Ascending aorta (tissue), 2 donors: ENCODE data around the gene LRP10. TPM values are rescaled to one million over a fixed set of nuclear protein-coding genes. Genes with fewer than 3 reads are reported as not detected.

Experiments
- DNase-seq, 2 donors: peaks; one replicate each; pipeline ENCODE4 v3.0.0-alpha.2; 2019; ENCODE audit warnings: low spot score in 2 of 2
- H3K27ac ChIP-seq, 2 donors: fragments of 200-600 bp; sonication (generic); one replicate each; pipeline ENCODE4 v1.5.1; 2016 to 2017; ENCODE audit warnings: mild to moderate bottlenecking in 1 of 2
- H3K27me3 ChIP-seq: fragments of 200-600 bp; sonication (generic); one replicate; pipeline ENCODE4 v1.5.1; 2017
- H3K36me3 ChIP-seq, 2 donors: fragments of 200-600 bp; sonication (generic); one replicate each; pipeline ENCODE4 v1.5.1; 2016
- H3K4me1 ChIP-seq, 2 donors: fragments of 200-600 bp; sonication (generic); one replicate each; pipeline ENCODE4 v1.5.1; 2016 to 2017; ENCODE audit warnings: mild to moderate bottlenecking in 1 of 2
- H3K4me3 ChIP-seq, 2 donors: fragments of 200-600 bp; sonication (generic); one replicate each; pipeline ENCODE4 v1.5.1; 2016 to 2017; ENCODE audit warnings: mild to moderate bottlenecking in 1 of 2
- H3K9me3 ChIP-seq, 2 donors: fragments of 200-600 bp; sonication (generic); one replicate each; pipeline ENCODE4 v1.5.1; 2016
- CTCF ChIP-seq, 3 experiments: fragments of 200-600 bp in 2 of 3; fragments of 450-650 bp in 1 of 3; sonication (generic) in 2 of 3; IDR thresholded peaks; one replicate each; pipeline ENCODE4 v1.5.1; 2016 to 2019; ENCODE audit warnings: antibody characterized with exemption in 3 of 3, mild to moderate bottlenecking in 1 of 3, moderate library complexity in 1 of 3
- intact Hi-C: fragments of 100-400 bp; cut with DNase I; formaldehyde crosslinking; loops from one replicate; pipeline ENCODE4 v1.15.1; 2023
- total RNA-seq: library from RNA; depleted of rRNA; stranded (reverse); fragments of >200 nt; gene quantifications from one replicate; pipeline ENCODE4 v1.1.0, GENCODE V29; 2016

LRP10 gene
- total RNA-seq, 1 donor from 2014 or later, result 214 TPM

- H3K4me1 ChIP-seq, result peaks cover 0 to 14% of the 10 kb centered on the region in 2 donors
- no peak overlapping the region for H3K27ac ChIP-seq
- no peak for DNase-seq
- H3K36me3 ChIP-seq, result peaks cover 47 to 49% of the 10 kb centered on the region in 2 donors
- no peak for TF ChIP-seq CTCF (IDR thresholded peaks at IDR 0.05)
- intact Hi-C loops, result loop anchor here (5.0 to 10.0 kb wide), 2 partner anchors 379 to 542 kb away; partner anchors contain the start of genes BCL2L2, NGDN and PPP1R3E
- no peaks in the 10 kb centered on the region for H3K27me3 ChIP-seq
- H3K4me3 ChIP-seq, result no peak overlapping the region
- H3K9me3 ChIP-seq, result no peaks in the 10 kb centered on the region
Observed at GRCh38 chr14:22925513-22925912, 54.0 kb downstream of the LRP10 start.

- intact Hi-C loops, result loop anchor here (5.0 to 10.0 kb wide), 2 partner anchors 378 to 541 kb away; partner anchors contain the start of genes BCL2L2, NGDN and PPP1R3E
- Histone ChIP-seq H3K36me3 (peaks cover 40 to 47% of the 10 kb centered on the region in 2 donors), H3K27me3 (no peaks in the 10 kb centered on the region), H3K27ac (no peak overlapping the region), H3K4me3 (no peak overlapping the region), H3K4me1 (peaks cover 0 to 14% of the 10 kb centered on the region in 2 donors), H3K9me3 (no peaks in the 10 kb centered on the region)
- DNase-seq, result no peak
- no peak for TF ChIP-seq CTCF (IDR thresholded peaks at IDR 0.05)
Observed at GRCh38 chr14:22926316-22926715, 54.8 kb downstream of the LRP10 start.

GRCh38 chr14:22928237-22929103 is 56.9 kb downstream of the LRP10 start:
- no peak for TF ChIP-seq CTCF (IDR thresholded peaks at IDR 0.05)
- H3K4me3 ChIP-seq, result peak overlapping the region; percentile 85 to 87
- peaks cover 0 to 14% of the 10 kb centered on the region in 2 donors for H3K4me1 ChIP-seq
- peak overlapping the region; percentile 87 to 91 for H3K27ac ChIP-seq
- no peaks in the 10 kb centered on the region for H3K9me3 ChIP-seq
- intact Hi-C loops, result loop anchor here (1.0 to 10.0 kb wide), 4 partner anchors 9 to 539 kb away; partner anchors contain the start of genes BCL2L2, LRP10, NGDN and PPP1R3E
- H3K36me3 ChIP-seq, result peaks cover 29 to 30% of the 10 kb centered on the region in 2 donors
- no peaks in the 10 kb centered on the region for H3K27me3 ChIP-seq
- DNase-seq, result no peak

GRCh38 chr14:22929104-22929960 is 57.8 kb downstream of the LRP10 start, which contains the start of gene PRMT5:
Gene PRMT5 (minus strand): TSS chr14:22929376. CDS start chr14:22929361, 15 bp downstream.
- Histone ChIP-seq H3K36me3 (peaks cover 20 to 22% of the 10 kb centered on the region in 2 donors), H3K27ac (peak within 1 kb of the TSS; percentile 87 to 91), H3K9me3 (no peaks in the 10 kb centered on the region), H3K27me3 (no peaks in the 10 kb centered on the region), H3K4me3 (peak within 1 kb of the TSS; percentile 85 to 87), H3K4me1 (peaks cover 0 to 14% of the 10 kb centered on the region in 2 donors)
- peak; percentile 99 to 100 for DNase-seq
- TF ChIP-seq CTCF (IDR thresholded peaks at IDR 0.05), result no peak
- intact Hi-C loops, result loop anchor here (1.0 to 10.0 kb wide), 4 partner anchors 10 to 538 kb away; partner anchors contain the start of genes BCL2L2, LRP10, NGDN and PPP1R3E

GRCh38 chr14:22929961-22930364 is 58.4 kb downstream of the LRP10 start:
- peak overlapping the region; percentile 85 for H3K27ac ChIP-seq
- no peak for DNase-seq
- no peaks in the 10 kb centered on the region for H3K9me3 ChIP-seq
- peak overlapping the region; percentile 50 to 85 for H3K4me3 ChIP-seq
- no peaks in the 10 kb centered on the region for H3K27me3 ChIP-seq
- intact Hi-C loops, result loop anchor here (1.0 to 10.0 kb wide), 8 partner anchors 11 to 537 kb away; partner anchors contain the start of genes AJUBA, BCL2L2, CDH24 and HAUS4
- H3K36me3 ChIP-seq, result peaks cover 14 to 15% of the 10 kb centered on the region in 2 donors
- no peak for TF ChIP-seq CTCF (IDR thresholded peaks at IDR 0.05)
- H3K4me1 ChIP-seq, result peaks cover 0 to 14% of the 10 kb centered on the region in 2 donors
